ENCODE data around the gene CPXM2.

- TF ChIP-seq POLR2A (IDR thresholded peaks at IDR 0.05; ENCODE audit: borderline replicate concordance, extremely low read depth, insufficient read depth, insufficient read length) (no peak), EZH2 (IDR thresholded peaks at IDR 0.05) (no peak), ATF3 (IDR thresholded peaks at IDR 0.05) (no peak)
- TF ChIP-seq, protein P1, sequence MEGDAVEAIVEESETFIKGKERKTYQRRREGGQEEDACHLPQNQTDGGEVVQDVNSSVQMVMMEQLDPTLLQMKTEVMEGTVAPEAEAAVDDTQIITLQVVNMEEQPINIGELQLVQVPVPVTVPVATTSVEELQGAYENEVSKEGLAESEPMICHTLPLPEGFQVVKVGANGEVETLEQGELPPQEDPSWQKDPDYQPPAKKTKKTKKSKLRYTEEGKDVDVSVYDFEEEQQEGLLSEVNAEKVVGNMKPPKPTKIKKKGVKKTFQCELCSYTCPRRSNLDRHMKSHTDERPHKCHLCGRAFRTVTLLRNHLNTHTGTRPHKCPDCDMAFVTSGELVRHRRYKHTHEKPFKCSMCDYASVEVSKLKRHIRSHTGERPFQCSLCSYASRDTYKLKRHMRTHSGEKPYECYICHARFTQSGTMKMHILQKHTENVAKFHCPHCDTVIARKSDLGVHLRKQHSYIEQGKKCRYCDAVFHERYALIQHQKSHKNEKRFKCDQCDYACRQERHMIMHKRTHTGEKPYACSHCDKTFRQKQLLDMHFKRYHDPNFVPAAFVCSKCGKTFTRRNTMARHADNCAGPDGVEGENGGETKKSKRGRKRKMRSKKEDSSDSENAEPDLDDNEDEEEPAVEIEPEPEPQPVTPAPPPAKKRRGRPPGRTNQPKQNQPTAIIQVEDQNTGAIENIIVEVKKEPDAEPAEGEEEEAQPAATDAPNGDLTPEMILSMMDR (IDR thresholded peaks at IDR 0.05 in 2 of 3, conservative IDR thresholded peaks at IDR 0.05 in 1 of 3; ENCODE audit: borderline replicate concordance in 1 of 3, insufficient read depth in 1 of 3, low read depth in 2 of 3, low read length in 2 of 3), result no peak
These were observed 37.1 kb downstream of the CPXM2 start for GRCh38 chr10:123854498-123854897.

All from HCT116 (cell line).